NCI-H82 treated with DMSO at 0.1 percent for 48 hours (cell line): ENCODE measurements around the gene MOK.
"Not testable (repeated sequence)": the region's sequence is repeated elsewhere in the genome, so short reads cannot be mapped to it uniquely, and the experiment has no call there.

Experiments
- DNase-seq: peaks from one replicate; lab custom pipeline; 2025; ENCODE audit not compliant: unreplicated experiment; lab: John Stamatoyannopoulos, UW

Gene MOK

DNA sequence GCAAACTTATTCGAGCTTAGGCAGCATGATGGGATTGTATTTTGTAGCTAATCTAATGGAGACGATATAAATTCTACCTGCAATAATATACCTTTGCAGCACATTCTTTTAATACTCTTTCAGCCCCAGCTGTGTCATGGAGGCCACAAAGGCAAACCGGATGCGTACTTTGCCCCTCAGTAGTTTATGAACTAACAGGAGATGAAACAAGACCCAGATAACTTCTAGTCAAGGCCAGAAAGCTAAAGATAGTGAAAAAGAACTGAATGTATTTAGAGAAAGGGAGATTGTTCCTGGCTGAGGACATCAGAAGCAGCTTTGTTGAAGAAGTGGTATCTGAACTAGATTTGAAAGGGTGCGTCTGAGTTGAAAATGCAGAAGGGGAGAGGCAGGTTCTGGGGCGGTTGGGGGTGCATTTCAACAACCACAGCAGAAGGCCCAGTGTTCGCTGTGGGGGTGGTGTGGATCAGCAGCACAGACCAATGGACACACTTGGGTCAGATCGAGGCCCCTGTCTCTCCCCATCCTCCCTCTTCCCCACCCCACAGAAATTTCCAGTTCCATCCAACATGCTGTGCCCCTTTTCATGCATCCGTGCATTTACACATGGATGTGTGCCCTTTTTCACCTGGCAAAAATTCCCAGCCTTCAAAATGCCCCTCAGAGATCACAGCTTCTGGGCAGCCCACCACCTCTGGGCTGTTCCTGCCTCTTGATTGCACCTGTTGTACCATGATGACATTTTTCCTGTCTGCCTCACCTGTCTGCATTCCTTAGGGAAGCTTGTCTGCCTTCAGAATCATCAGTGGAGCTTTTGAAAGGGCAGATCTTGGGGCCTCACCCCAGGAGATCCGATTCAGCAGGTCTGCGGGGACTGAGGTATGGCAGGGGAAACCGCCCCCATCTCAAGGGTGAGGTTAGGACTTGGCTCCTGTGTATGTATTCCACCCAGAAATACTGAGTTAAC is 16.8 kb upstream of the MOK start:
- DNase-seq, result no peak

DNA sequence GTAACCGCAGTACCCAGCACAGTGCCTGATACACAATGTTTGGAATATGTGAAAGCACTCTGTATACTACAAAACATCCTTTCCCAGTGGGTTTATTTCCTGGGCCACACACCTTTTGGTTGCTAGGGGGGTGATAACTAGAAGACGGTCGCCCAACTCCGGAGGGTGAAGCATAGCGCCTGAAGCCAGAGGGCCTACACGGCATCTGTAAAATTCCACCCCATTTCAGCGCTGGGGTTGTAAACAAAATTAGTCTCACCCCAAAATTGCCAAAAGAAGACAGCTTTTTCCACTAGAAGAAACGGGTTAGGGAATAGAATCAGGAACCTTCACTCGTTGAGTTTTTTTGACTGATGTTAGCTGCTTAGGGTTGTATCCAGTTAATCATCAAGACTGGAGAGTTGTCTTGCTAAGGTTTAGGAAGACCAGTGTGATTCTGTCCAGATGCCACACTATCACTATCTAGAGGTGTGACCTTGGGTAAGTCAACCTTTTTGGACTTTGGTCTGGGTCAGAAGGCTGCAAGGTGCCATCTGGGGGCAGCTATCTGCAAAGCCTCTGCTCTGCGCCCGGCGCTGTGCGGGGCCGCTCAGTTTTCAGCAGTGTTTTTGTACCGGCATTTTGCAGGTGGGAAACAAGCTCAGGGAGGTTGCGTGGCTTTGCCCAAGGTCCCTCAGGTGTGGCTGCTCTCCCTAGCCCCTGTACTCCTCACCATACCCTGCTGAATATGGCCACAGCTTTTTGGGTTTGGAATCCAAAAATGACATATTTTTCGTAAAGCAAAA is 15.9 kb upstream of the MOK start:
- DNase-seq, result no peak

DNA sequence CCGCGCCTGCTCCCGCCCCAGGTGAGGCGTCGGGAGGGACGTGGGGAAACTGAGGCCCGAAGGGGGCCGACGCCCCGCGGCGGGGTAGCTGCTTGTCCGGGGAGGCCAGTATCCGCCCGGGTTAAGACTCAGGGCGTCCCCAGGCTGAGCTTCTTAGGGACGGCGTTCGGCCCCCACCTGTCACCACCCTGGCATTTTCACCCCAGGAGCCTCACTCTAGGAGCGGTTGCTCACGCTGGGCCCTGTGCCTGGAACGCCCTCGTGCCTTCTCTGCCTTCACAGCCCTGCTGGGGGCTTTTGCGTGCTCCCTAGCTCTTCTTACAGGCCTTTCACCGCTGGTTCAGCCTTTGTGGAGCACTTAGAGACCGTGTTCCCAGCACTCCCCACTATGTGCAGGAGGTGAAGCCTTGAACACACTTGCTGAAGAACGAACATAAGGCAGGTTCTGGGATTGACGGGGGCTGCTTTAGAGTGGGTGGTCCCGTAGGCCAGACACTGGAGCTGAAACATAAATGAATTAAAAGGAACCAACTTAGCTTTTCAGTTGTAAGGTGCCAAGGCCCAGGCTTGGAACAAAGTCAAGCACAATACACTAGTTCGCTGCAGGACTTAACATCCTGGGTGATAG is 15.2 kb upstream of the MOK start:
- no peak for DNase-seq

GRCh38 chr14:102319351-102320032 is 14.5 kb upstream of the MOK start, which contains the start of gene ZNF839:
Gene ZNF839, plus strand, starts transcription at chr14:102319746. Its CDS starts 20 bp downstream, at chr14:102319766.
- DNase-seq, result peak; percentile 59

DNA sequence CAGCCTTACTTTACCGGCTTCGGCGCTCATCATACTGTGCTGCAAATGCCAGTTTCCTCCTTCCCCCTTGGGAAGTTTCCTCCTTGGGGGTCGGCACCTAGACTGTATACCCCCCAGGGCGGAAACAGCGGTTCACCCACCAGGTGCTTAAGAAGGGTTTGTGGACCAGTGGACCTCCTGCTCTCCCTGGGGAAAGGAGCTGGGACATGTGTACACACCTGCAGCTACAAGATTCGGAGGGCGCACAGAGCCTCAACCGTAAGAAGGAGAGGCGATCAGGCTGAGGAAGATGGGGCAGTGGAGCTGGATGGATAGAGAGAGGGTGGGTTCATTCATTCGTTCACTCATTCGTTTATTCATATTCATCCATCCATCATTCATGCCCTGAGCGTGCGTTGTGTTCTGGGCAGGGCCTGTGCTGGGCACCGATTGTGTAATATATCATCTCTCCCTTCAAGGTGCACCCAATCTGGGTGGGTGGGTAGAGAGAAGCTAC is 13.9 kb upstream of the MOK start:
- no peak for DNase-seq

DNA sequence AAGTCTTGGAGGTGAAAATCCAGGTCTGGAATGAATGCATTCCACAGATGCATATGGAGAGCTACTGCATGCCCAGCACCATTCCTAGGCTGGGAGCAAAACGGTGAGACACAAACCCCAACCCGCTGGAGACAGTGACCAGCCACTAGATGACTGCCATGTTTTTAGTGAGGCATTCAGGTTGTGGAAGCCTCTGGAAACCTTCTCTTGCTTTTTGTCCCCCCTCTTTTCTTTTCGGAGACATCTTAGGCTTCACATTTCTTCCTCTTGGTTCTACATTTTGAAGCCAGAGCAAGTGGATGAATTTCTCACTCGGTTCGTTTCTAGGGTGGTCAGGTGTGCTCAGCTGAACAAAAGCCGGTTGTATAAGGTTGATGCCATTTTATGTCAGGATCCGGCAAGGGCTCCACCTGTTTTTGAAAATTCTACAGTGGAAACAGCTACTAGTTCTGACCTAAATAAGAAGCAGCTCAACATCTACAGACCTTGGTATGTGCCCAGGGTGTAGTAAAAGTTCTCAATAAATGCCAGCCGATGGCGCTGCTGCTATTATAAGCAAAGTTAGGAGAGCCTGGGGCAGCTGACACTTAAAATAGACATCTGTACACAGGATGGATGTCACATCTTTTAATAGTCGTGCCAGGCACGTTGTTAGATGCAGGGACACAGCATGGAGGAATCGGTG is 12.7 kb upstream of the MOK start:
- peak; percentile 47 for DNase-seq

DNA sequence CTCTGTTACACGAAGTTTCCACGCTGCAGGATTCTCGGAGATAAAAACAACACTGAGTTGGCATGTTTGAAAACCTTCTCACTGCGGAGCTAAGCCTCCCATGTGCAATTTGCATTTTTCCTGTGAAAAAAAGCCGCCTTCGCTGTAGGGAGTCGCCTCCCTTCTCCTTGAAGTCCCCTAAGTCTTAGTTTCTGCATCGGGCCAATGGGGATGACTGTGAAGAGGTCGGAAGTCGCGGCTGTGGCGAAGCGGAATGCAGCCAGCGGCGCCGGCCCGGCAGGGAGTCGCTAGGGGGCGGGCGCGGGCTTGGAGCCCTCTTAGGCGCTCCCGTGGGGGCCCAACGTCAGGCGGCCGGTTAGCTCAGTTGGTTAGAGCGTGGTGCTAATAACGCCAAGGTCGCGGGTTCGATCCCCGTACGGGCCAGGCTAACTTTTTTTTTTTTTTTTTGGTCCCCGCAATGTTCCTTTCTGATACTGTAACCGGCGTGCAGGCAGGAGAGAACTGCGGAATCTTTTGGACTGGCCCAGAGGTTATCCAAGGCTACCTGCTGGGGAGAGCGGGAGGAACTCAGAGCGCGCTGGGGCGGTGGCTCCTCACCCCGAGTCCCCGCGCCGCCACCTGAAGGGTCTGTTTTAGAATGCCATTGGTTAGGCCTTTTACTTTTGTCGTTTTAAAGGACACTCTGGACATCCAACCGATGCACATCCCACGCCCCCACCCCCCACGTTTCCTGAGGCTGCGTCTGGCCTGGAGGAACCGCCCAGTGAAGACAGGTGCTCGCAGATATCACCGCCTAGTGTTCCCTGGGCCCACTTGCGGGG is 12.0 kb upstream of the MOK start:
- peak; percentile 77 for DNase-seq

DNA sequence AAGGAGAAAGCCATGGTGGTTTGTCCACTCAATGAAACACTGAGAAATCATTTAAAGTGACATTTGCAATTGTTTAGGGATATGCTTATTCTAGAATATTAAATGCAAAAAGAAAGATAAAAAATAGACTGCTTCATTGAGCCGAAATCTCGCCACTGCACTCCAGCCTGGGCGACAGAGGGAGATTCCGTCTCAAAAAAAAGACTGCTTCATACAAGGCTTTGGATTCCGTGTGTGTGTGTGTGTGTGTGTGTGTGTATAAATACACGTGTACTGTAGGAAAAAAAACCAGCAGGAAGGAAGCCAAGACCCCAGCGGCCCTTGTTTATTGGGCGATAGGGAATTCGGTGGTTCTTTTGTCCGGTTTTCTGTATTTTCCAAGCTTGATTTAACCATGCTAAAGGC is 11.4 kb upstream of the MOK start:
- DNase-seq, result no peak

GRCh38 chr14:102315121-102315520 is 10.2 kb upstream of the MOK start:
- DNase-seq, result peak; percentile 19

DNA sequence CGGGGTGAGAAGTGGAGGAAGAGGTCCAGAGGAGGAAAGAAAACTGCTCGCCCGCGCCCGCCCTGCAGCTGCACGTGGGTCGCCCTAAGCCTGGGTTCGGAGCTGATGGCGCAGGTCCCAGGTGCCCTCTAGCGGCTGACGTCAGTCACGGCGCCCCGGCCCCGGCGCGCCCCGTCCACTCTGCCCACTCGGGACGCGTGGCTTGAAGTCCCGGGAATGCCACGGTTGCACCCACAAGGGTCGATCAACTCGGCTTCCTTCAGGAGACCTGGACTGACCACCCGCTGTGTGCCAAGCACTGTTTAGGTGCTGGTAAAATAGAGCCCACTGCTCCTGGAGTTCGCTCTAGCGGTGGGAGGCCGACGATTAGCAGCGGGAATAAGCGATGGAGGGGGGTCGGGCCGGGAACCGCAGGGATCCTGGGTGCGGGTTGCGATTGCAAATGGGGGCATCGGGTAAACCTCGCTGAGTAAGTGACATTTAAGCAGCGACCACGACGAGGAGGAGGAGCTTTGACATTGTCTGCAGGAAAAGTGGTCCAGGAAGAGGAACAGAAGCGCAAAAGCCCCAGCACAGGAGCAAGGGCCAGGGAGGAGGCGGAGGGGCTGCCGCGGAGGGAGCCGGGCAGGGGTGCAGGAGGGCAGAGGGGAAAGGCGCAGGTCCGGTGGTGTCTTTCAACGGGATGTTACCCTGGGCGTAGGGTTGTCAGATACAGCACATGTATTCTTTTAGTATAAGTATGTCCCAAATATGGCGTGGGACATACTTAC is 9.5 kb upstream of the MOK start:
- peak; percentile 47 for DNase-seq

GRCh38 chr14:102303664-102304063 is 1.3 kb downstream of the MOK start:
- DNase-seq, result no peak

DNA sequence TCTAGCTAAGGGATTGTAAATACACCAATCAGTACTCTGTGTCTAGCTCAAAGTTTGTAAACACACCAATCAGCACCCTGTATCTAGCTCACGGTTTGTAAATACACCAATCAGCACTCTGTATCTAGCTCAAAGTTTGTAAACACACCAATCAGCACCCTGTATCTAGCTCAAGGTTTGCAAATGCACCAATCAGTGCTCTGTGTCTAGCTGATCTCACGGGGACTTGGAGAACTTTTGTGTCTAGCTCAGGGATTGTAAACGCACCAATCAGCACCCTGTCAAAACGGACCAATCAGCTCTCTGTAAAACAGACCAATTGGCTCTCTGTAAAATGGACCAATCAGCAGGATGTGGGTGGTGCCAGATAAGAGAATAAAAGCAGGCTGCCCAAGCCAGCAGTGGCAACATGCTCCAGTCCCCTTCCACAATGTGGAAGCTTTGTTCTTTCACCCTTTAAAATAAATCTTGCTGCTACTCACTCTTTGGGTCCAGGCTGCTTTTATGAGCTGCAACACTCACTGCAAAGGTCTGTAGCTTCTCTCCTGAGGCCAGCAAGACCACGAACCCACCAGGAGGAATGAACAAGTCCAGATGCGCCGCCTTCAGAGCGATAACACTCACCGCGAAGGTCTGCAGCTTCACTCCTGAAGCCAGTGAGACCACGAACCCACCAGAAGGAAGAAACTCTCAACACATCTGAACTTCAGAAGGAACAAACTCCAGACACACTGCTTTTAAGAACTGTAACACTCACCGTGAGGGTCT is 6.5 kb downstream of the MOK start:
- DNase-seq, result not testable (repeated sequence)

GRCh38 chr14:102297436-102298170 is 7.4 kb downstream of the MOK start:
- DNase-seq, result no peak

GRCh38 chr14:102295270-102295669 is 9.7 kb downstream of the MOK start:
- DNase-seq, result no peak

- DNase-seq, result no peak
Measured at GRCh38 chr14:102293781-102294180, 11.2 kb downstream of the MOK start.

DNA sequence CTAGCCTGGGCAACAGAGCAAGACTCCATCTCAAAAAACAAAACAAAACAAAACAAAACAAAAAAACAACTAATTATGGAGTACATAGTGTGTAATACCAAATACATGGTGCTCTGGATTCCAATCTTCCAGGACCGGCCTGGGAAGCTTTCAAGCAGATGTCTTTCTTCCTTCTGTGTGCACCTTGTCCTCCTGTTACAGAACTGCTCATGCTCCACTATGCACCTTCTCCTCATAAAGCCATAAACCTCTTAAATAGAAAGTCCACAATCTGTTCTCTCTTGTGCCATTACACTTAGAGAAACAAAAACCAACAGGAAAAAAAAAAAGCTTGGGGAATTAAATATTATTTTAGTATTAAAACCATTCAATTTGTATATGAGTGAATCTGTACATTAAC is 12.5 kb downstream of the MOK start:
- DNase-seq, result no peak

DNA sequence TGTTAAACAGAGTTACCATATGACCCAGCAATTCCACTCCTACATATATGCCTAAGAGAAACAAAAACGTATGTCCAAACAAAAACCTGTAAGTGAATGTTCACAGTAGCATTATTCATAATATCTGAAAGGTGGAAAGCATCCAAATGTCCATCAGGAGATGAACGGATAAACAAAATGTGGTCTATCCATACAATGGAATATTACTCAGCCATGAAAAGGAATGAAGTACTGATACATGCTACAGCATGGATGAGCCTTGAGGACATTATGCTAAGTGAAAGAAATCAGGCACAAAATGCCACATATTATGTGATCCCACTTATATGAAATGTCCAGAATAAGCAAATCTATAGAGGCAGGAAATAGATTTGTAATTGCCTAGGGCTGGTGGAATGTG is 16.8 kb downstream of the MOK start:
- DNase-seq, result no peak
